HCT116 (cell line): Measurements from ENCODE around the gene DNAAF1.

Experiments
- JUND ChIP-seq: IDR thresholded peaks from 2 replicates; pipeline ENCODE4 v1.6.1; 2012
- POLR2A ChIP-seq: IDR thresholded peaks from 2 replicates; pipeline ENCODE4 v1.7.0; 2011; ENCODE audit warnings: borderline replicate concordance; ENCODE audit not compliant: insufficient read depth, insufficient read length; ENCODE audit errors: extremely low read depth
- RAD21 ChIP-seq: IDR thresholded peaks from 2 replicates; pipeline ENCODE4 v1.6.1; 2012; ENCODE audit warnings: low read depth, mild to moderate bottlenecking
- SIN3A ChIP-seq: IDR thresholded peaks from 2 replicates; pipeline ENCODE4 v1.6.1; 2012; ENCODE audit warnings: low read depth
- ZNF274 ChIP-seq: fragments of 200-500 bp; sonication (Bioruptor generic); IDR thresholded peaks from 2 replicates; pipeline ENCODE4 v1.6.1; 2014; ENCODE audit warnings: mild to moderate bottlenecking, low read depth, low read length, inconsistent platforms
- TF ChIP-seq, protein P1 (sequence below), 3 experiments: fragments of 200-600 bp in 1 of 3; sonication (generic) in 1 of 3; IDR thresholded peaks in 2 of 3; conservative IDR thresholded peaks in 1 of 3; 2 replicates each; pipeline ENCODE4 v1.5.1; 2012 to 2017; ENCODE audit warnings: low read depth in 2 of 3, low read length in 2 of 3, antibody characterized with exemption in 1 of 3, borderline replicate concordance in 1 of 3, control low read depth in 1 of 3, mild to moderate bottlenecking in 1 of 3, mixed read lengths in 1 of 3, mixed run types in 1 of 3, moderate library complexity in 1 of 3; ENCODE audit not compliant: insufficient read depth in 1 of 3
- TF ChIP-seq, protein P2 (sequence below): IDR thresholded peaks from 2 replicates; pipeline ENCODE4 v1.6.1; 2012; ENCODE audit warnings: low read depth
- TF ChIP-seq, protein P3 (sequence below): IDR thresholded peaks from 2 replicates; pipeline ENCODE4 v1.6.1; 2012

- TF ChIP-seq, protein P1, sequence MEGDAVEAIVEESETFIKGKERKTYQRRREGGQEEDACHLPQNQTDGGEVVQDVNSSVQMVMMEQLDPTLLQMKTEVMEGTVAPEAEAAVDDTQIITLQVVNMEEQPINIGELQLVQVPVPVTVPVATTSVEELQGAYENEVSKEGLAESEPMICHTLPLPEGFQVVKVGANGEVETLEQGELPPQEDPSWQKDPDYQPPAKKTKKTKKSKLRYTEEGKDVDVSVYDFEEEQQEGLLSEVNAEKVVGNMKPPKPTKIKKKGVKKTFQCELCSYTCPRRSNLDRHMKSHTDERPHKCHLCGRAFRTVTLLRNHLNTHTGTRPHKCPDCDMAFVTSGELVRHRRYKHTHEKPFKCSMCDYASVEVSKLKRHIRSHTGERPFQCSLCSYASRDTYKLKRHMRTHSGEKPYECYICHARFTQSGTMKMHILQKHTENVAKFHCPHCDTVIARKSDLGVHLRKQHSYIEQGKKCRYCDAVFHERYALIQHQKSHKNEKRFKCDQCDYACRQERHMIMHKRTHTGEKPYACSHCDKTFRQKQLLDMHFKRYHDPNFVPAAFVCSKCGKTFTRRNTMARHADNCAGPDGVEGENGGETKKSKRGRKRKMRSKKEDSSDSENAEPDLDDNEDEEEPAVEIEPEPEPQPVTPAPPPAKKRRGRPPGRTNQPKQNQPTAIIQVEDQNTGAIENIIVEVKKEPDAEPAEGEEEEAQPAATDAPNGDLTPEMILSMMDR (IDR thresholded peaks at IDR 0.05 in 2 of 3, conservative IDR thresholded peaks at IDR 0.05 in 1 of 3; ENCODE audit: borderline replicate concordance in 1 of 3, insufficient read depth in 1 of 3, low read depth in 2 of 3, low read length in 2 of 3) = no peak
- no peak for TF ChIP-seq ZNF274
- no peak for TF ChIP-seq POLR2A
- no peak for TF ChIP-seq JUND
- TF ChIP-seq, protein P2, sequence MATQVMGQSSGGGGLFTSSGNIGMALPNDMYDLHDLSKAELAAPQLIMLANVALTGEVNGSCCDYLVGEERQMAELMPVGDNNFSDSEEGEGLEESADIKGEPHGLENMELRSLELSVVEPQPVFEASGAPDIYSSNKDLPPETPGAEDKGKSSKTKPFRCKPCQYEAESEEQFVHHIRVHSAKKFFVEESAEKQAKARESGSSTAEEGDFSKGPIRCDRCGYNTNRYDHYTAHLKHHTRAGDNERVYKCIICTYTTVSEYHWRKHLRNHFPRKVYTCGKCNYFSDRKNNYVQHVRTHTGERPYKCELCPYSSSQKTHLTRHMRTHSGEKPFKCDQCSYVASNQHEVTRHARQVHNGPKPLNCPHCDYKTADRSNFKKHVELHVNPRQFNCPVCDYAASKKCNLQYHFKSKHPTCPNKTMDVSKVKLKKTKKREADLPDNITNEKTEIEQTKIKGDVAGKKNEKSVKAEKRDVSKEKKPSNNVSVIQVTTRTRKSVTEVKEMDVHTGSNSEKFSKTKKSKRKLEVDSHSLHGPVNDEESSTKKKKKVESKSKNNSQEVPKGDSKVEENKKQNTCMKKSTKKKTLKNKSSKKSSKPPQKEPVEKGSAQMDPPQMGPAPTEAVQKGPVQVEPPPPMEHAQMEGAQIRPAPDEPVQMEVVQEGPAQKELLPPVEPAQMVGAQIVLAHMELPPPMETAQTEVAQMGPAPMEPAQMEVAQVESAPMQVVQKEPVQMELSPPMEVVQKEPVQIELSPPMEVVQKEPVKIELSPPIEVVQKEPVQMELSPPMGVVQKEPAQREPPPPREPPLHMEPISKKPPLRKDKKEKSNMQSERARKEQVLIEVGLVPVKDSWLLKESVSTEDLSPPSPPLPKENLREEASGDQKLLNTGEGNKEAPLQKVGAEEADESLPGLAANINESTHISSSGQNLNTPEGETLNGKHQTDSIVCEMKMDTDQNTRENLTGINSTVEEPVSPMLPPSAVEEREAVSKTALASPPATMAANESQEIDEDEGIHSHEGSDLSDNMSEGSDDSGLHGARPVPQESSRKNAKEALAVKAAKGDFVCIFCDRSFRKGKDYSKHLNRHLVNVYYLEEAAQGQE = no peak
- no peak for TF ChIP-seq SIN3A
- no peak for TF ChIP-seq RAD21
- TF ChIP-seq, protein P3, sequence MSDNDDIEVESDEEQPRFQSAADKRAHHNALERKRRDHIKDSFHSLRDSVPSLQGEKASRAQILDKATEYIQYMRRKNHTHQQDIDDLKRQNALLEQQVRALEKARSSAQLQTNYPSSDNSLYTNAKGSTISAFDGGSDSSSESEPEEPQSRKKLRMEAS = no peak
These were observed 10.1 kb downstream of the DNAAF1 start for GRCh38 chr16:84155226-84155625.
